ENCODE measurements around the gene FOXD1.
"Not testable (repeated sequence)": the region's sequence is repeated elsewhere in the genome, so short reads cannot be mapped to it uniquely, and the experiment has no call there.

FOXD1 gene

GRCh38 chr5:73448463-73449136 lies at the start of gene FOXD1:
Gene FOXD1, minus strand, starts transcription at chr5:73448777. Its CDS starts 415 bp downstream, at chr5:73448362.
- no peak for DNase-seq (ENCODE audit: low read depth)

GRCh38 chr5:73497497-73498056 lies 49.0 kb upstream of the FOXD1 start:
- no peak for DNase-seq (ENCODE audit: low read depth)

GRCh38 chr5:73496984-73497457 lies 48.4 kb upstream of the FOXD1 start:
- no peak for DNase-seq (ENCODE audit: low read depth)

GRCh38 chr5:73495772-73496335 lies 47.3 kb upstream of the FOXD1 start:
- no peak for DNase-seq (ENCODE audit: low read depth)

GRCh38 chr5:73494721-73495120 lies 46.1 kb upstream of the FOXD1 start:
- no peak for DNase-seq (ENCODE audit: low read depth)

GRCh38 chr5:73493421-73493820 lies 44.8 kb upstream of the FOXD1 start:
- no peak for DNase-seq (ENCODE audit: low read depth)

GRCh38 chr5:73491155-73491554 lies 42.6 kb upstream of the FOXD1 start:
- no peak for DNase-seq (ENCODE audit: low read depth)

GRCh38 chr5:73490088-73490487 lies 41.5 kb upstream of the FOXD1 start:
- no peak for DNase-seq (ENCODE audit: low read depth)

- DNase-seq (ENCODE audit: low read depth), result no peak
Observed at GRCh38 chr5:73488806-73489205, 40.2 kb upstream of the FOXD1 start.

- no peak for DNase-seq (ENCODE audit: low read depth)
Observed at GRCh38 chr5:73487815-73488214, 39.2 kb upstream of the FOXD1 start.

GRCh38 chr5:73487257-73487656 lies 38.7 kb upstream of the FOXD1 start:
- not testable (repeated sequence) for DNase-seq (ENCODE audit: low read depth)

- DNase-seq (ENCODE audit: low read depth), result no peak
Observed at GRCh38 chr5:73486119-73486899, 37.7 kb upstream of the FOXD1 start.

- DNase-seq (ENCODE audit: low read depth), result no peak
Observed at GRCh38 chr5:73485715-73486114, 37.1 kb upstream of the FOXD1 start.

- no peak for DNase-seq (ENCODE audit: low read depth)
Observed at GRCh38 chr5:73484511-73484910, 35.9 kb upstream of the FOXD1 start.

- no peak for DNase-seq (ENCODE audit: low read depth)
Observed at GRCh38 chr5:73483676-73484075, 35.1 kb upstream of the FOXD1 start.

GRCh38 chr5:73482383-73483136 lies 34.0 kb upstream of the FOXD1 start:
- DNase-seq (ENCODE audit: low read depth), result no peak

- DNase-seq (ENCODE audit: low read depth), result no peak
Observed at GRCh38 chr5:73480500-73480899, 31.9 kb upstream of the FOXD1 start.

- DNase-seq (ENCODE audit: low read depth), result no peak
Observed at GRCh38 chr5:73472116-73472515, 23.5 kb upstream of the FOXD1 start.

GRCh38 chr5:73471654-73472053 lies 23.1 kb upstream of the FOXD1 start:
- no peak for DNase-seq (ENCODE audit: low read depth)

- DNase-seq (ENCODE audit: low read depth), result no peak
Observed at GRCh38 chr5:73469878-73470277, 21.3 kb upstream of the FOXD1 start.

GRCh38 chr5:73468638-73469037 lies 20.1 kb upstream of the FOXD1 start:
- DNase-seq (ENCODE audit: low read depth), result not testable (repeated sequence)

Measured in stimulated activated CD8-positive, alpha-beta memory T cell treated with anti-CD3 and anti-CD28 coated beads, Interleukin-12 subunit alpha, Interleukin-12 subunit beta, amount 100 ng/mL, for 4 hours (primary cell).